NCI-H2196 treated with DMSO at 0.1 percent for 48 hours (cell line): ENCODE results near the gene NEURL1B.
A peak's percentile ranks its signal among the peaks of the same experiment; 100 is the strongest.
"Not testable (repeated sequence)": the region's sequence is repeated elsewhere in the genome, so short reads cannot be mapped to it uniquely, and the experiment has no call there.

Source experiments
- DNase-seq: peaks from one replicate; lab custom pipeline; 2025; ENCODE audit not compliant: unreplicated experiment; lab: John Stamatoyannopoulos, UW

Gene NEURL1B

DNA sequence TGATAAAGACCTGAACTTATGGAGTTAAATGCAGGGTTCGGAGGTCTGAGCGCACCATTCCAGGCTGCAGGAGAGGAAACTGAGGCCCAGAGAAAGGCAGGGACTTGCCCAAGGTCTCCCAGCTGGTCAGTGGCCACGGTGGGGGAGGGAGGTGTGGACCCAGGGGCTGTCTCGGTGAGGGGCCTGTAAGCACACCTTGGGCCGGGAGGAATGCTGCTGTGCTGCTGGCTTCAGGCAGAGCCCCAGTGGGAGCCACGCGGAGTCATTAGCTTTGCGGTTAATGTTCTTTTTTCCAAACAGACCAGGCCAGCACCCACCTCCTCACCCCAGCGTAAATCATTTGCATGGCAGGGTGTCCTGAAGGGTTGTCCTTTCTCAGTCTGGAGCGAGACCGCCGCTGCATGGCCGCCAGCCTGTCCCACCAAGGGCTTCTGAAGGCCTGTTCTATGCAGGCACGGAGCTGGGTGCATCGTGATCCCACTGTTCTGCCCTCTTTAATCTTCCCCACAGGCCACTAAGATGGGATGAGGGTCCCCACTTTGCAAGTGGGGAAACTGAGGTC is 35.9 kb downstream of the NEURL1B start:
- DNase-seq: no peak

GRCh38 chr5:172678362-172678874 is 37.4 kb downstream of the NEURL1B start:
- not testable (repeated sequence) for DNase-seq

DNA sequence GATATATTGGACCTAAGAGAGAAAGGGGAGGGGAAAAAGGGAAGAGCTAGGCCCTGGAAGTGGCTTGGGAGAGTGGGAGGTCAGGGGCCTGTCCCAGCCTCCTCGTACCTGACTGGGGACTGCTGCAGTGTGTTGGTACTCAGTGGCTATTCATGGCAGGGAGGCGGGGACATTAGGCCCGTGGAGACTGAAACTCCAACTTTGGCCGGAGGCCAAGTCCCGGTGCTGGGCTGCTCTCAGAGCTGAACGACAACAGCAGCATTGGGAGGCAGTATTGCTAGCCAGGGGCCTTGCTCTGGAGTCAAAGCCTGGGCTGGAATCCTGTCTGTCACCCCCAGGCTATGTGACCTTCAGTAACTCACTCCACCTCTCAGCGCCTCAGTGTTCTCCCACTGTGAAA is 37.8 kb downstream of the NEURL1B start:
- DNase-seq: peak; percentile 32

DNA sequence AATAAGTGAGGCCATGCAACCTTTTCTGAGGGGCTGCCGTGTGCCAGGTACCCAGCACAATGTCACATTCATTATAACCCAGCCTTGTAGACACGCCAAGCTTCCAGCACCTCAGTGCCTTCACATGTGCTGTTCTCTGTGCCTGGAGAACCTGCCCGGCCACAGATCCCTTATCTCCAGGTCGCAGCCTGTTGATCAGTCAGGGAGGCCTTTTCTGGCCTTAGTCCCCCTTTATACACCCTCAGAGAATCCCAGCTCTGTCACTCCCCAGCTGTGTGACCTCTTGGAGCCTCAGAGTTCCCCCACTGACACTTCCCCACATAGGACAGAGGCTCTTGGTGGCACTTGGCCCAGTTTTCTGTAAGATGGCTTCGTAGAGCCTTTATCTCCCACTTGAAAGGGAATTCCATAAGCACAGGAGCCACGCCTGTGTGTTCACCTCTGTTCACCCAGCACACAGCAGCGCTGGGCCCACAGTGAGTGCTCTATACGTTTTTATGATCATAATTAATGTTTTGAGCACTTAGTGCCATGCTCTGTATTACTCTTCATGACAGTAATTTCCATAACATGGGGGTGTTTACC is 38.7 kb downstream of the NEURL1B start:
- no peak for DNase-seq

- no peak for DNase-seq
These were observed 39.9 kb downstream of the NEURL1B start for GRCh38 chr5:172680921-172681320.

DNA sequence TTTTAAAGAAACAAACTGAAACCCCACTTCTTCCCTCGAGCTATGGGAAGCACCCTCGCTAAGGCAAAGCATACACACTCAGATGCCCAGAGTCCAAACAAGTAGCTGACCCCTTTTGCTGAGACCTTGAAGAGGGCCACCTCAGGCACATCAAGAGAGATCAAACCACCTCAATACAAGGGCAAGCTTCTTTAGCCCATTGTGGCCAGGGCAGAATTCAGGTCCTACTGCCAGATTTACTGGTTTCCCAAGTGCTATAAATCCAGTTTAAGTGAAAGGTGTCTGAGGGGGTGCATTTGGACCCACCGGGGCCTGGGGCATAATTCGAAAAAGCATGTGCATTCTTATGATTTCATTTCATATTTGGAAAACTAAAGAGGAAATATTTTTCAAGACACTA is 40.4 kb downstream of the NEURL1B start:
- no peak for DNase-seq

DNA sequence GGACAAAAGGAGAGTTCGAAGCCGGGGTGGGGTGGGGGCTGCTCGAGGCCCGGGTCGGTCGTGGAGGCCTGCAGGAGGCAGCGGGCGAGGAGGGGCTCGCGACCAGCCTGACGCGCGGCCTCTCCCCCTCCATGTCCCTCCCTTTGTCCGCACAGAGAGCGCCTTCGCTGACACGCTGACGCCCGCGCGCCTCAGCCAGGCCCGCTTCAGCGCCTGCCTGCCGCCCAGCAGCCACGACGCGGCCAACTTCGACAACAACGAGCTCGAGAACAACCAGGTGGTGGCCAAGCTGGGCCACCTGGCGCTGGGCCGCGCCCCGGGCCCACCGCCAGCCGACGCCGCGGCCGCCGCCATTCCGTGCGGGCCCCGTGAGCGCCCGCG is 42.2 kb downstream of the NEURL1B start:
- no peak for DNase-seq

- no peak for DNase-seq
These were observed 42.8 kb downstream of the NEURL1B start for GRCh38 chr5:172683645-172684471.

- no peak for DNase-seq
These were observed 44.0 kb downstream of the NEURL1B start for GRCh38 chr5:172685091-172685490.

DNA sequence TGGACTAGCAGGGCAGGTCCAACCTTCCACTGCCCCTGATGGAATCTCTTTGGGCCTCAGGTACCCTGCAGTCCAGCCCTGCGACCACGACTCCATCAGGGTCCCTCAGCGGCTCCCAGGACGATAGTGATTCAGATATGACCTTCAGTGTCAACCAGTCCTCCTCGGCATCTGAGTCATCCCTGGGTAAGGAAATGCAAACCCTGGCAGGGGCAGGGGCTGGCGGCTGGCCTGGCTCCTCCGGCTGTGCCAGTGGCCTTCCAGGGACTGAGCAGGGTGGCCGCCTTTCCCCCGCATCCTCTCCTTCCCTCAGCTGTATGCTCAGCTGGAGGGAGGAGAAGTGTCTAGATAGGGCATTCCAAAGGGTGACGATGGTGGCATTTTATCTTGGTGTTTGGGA is 45.0 kb downstream of the NEURL1B start:
- no peak for DNase-seq

DNA sequence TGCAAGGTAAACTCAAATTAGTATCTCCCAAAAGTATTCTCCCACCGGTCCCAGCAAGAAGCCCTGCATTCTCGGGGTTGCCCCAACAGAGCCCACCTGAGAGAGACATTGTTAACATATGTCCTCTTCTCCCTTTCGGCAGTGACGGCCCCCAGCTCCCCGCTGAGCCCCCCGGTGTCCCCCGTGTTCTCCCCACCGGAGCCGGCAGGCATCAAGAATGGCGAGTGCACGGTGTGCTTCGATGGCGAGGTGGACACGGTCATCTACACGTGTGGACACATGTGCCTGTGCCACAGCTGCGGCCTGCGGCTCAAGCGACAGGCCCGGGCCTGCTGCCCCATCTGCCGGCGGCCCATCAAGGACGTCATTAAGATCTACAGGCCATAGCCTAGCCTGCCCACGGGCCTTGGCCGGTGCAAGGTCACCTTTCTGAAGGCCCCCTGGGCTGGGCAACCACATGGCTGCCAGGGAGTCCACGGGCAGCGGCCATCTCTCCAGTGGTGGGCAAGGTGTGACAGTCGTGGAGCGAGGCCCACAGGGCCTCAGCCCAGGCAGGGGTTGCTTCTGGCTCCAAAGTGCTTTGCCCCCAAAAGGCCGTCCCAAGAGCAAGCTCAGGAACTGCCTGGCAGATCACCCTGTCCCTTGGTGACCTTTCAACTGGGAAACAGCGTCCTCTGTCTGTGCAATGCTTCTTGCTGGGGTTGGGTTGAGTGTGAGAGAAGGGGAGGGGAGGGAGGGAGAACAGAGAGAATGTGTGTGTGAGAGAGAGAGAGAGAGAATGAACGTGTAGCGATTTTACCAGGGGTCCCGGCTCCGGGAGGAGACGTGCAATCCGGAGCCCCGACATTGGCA is 45.7 kb downstream of the NEURL1B start:
- no peak for DNase-seq

DNA sequence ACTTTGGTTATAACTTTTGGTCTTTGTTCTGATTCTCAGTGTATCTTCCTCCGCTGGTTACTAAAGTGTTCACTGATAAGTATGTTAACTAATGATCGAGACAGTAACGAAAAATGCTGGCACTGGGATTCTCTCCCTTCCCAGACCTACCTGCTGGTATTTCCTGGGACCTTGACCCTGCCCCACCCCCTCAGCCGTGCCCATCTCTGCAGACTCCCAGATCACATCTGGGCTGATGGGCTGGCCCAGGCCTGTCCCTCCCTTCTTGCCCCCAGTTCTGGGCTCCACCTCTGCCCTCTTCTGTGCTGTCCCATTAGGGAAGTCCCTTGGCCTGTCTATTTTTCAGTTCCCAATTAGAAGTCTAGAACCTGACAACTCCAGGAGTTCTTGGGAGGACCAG is 46.9 kb downstream of the NEURL1B start:
- DNase-seq: no peak

DNA sequence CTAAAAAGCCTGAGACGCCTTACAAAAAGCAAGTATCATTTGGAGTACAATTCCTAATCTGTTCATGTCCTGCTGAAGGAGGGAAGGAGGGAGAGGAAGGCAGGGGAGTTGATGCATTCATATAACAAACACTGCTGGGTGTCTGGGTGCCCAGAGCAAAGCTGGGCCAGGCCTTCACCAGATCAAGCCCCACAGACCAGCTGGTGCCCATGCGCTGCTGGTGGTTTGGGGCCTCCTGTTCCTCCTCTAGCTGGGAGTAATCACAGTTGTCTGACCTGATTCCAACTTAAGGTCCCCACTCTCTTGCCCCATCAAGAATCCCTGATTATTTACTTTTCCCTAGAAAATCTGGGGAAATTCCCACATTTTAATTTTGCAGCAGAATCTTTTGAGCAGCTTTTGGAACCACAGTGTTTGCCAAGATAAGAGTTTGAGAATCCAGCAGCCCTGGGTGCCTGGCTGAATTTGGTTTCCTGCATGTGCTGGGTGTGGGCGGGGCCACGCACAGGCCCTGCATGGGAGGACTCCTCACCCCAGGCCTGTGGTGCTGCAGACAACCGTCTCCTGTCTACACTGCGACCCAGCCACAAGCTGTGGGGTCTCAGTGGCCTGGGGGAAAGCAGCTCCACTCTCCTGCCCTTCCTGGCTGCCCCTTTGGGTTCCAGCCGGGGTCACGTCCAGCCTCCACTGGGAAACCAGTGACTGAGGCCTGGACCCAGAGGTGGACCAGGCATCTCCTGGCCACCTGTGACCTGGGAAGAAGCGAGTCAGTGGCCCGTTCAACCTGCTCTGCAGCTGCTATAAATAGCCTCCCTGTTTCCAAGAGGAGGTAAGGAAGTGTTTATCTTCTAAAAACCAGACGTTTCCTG is 47.5 kb downstream of the NEURL1B start:
- no peak for DNase-seq

DNA sequence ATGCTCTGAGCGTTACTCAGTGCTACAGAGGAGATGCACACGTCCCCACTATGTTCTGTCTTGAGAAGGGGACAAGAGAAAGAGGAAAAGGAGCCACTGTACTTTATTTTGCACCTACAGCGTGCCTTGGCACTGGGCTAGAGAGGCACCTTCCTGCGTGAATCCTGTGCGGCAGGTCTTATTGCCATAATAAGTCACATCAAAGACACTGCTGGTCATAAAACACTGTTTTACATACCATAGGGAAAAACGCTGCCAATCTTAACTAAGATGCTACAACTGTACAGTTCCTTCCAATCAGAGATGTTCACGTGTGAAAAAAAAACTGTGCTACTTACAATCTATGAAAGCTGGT is 48.1 kb downstream of the NEURL1B start:
- DNase-seq: no peak

DNA sequence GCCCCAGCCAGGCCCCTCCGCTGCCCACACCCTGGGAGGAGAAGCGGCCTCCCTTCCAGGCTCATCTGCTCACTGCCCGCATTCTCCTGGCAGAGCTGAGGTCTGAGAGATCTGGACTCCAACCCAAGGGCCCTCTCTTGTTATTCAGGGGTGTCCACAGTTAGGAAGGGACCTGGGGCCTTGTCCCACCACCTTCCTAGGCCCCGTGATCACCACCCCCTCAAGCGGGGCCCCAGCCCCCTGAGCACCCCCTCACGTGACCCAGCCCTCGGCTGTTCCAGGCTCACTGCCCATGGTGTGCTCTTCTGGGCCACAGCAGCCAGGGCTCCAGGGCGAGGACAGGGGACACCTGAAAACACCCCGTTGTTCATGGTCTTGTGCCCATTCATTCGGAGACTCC is 48.7 kb downstream of the NEURL1B start:
- DNase-seq: no peak

- no peak for DNase-seq
These were observed 49.4 kb downstream of the NEURL1B start for GRCh38 chr5:172690258-172691075.

DNA sequence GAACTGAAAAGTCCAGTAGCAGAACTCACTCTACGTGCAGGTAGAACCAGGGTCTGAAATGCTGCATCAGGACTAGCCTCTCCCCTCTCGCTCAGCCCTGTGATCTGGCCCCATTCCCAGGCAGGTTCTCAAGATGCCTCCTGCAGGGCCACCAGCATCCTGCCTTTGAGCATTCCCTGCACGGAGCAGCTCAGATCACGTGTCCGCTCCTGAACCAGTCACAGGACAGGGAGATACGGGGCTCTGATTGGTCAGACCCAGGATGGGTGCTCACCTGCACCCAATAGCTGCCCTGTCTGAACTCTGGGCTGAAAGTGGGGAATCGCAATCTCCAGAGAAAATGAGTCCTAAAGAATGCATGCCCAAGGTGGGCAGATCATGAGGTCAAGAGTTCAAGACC is 50.8 kb downstream of the NEURL1B start:
- DNase-seq: no peak

DNA sequence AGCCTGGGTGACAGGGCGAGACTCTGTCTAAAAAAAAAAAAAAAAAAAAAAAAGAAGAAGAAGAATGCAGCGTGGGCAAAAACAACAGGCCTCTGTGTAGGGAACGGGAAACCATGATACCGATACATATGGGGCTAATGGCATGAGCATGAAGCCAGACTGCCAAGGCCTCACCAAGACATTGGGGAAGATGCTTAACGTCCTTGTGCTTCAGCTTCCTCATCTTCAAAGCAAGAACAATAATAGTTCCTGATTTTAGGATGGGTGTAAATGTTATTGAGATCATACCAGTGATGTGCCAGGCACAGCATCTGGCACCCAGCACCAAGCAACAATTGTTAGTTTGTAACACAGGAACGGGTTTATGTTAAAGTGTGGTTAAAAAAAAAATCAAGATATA is 51.4 kb downstream of the NEURL1B start:
- no peak for DNase-seq

DNA sequence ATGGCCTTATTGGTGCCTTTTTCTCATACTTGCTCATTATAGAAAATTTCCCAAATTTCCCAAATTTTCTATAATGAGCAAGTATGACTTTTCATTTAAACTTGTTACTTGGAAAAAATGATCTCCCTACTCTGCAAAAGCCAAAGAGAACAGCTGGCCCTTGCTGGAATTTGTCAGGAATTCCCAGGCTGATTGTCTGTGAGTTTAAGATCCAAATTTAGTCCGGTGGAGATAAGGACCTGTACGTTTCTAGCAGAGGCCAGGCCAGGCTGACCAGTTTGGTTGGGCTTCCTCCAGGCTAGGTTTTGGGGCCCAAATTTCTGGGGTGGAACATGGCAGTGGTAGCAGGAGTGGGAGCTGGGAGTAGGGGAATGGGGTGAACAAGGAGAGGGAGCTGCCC is 51.9 kb downstream of the NEURL1B start:
- no peak for DNase-seq

GRCh38 chr5:172694061-172694460 is 53.0 kb downstream of the NEURL1B start:
- DNase-seq: no peak
